SK-N-SH (cell line): Measurements from ENCODE around the gene C6orf89. TPM values are rescaled to one million over a fixed set of nuclear protein-coding genes. Genes with fewer than 3 reads are reported as not detected.

Experiments
- CTCF ChIA-PET: fragments of 300-600, 350-600 bp; formaldehyde crosslinking; extraction: SDS; loops from one replicate; lab custom pipeline; 2021; lab: Yijun Ruan, JAX
- POLR2A ChIA-PET: fragments of 350-600 bp; sonication (Branson Sonifier 250); formaldehyde crosslinking; extraction: SDS; loops from one replicate; lab custom pipeline; 2020; ENCODE audit warnings: antibody characterized with exemption, inconsistent platforms; lab: Yijun Ruan, JAX
- DNase-seq: peaks from one replicate; pipeline ENCODE4 v3.0.0; 2012
- H2AFZ ChIP-seq: fragments of 200-600 bp; sonication (generic); 2 replicates; pipeline ENCODE4 v1.8.1; 2016; ENCODE audit warnings: antibody characterized with exemption, mild to moderate bottlenecking, low read depth
- H3F3A ChIP-seq: fragments of 200-600 bp; sonication (generic); replicated peaks from 2 replicates; pipeline ENCODE3; 2016; ENCODE audit warnings: antibody characterized with exemption, mild to moderate bottlenecking; ENCODE audit not compliant: insufficient read depth
- H3K27ac ChIP-seq, 2 experiments: fragments of 200-500 bp in 1 of 2; fragments of 200-600 bp in 1 of 2; sonication (Bioruptor generic) in 1 of 2; sonication (generic), shearing (Covaris generic) in 1 of 2; 2 replicates each; pipeline versions ENCODE4 v1.5.1 to v1.6.1; 2014 to 2016; ENCODE audit warnings: low read depth in 2 of 2, inconsistent platforms in 1 of 2, low read length in 1 of 2, mild to moderate bottlenecking in 1 of 2, mixed read lengths in 1 of 2
- H3K27me3 ChIP-seq: fragments of 200-600 bp; sonication (generic), shearing (Covaris generic); 2 replicates; pipeline ENCODE4 v1.6.1; 2016; ENCODE audit warnings: mixed run types; ENCODE audit not compliant: insufficient read depth
- H3K36me3 ChIP-seq, 2 experiments: fragments of 200-500 bp in 1 of 2; fragments of 200-600 bp in 1 of 2; sonication (Bioruptor generic) in 1 of 2; sonication (generic) in 1 of 2; replicated peaks in 1 of 2; 2 replicates each; pipeline versions ENCODE3 to v1.5.1; 2014 to 2016; ENCODE audit warnings: low read length in 1 of 2, mild to moderate bottlenecking in 1 of 2; ENCODE audit not compliant: insufficient read depth in 2 of 2, control insufficient read depth in 1 of 2
- H3K4me1 ChIP-seq, 2 experiments: fragments of 200-500 bp in 1 of 2; fragments of 200-600 bp in 1 of 2; sonication (Bioruptor generic) in 1 of 2; sonication (generic), shearing (Covaris generic) in 1 of 2; 2 replicates each; pipeline versions ENCODE4 v1.5.1 to v1.6.1; 2014 to 2016; ENCODE audit warnings: low read depth in 1 of 2, low read length in 1 of 2, mixed run types in 1 of 2; ENCODE audit not compliant: insufficient read depth in 2 of 2, control insufficient read depth in 1 of 2
- H3K4me2 ChIP-seq: fragments of 200-600 bp; sonication (generic), shearing (Covaris generic); 2 replicates; pipeline ENCODE4 v1.6.1; 2017; ENCODE audit warnings: mixed run types
- H3K4me3 ChIP-seq, 2 experiments: fragments of 200-500 bp in 1 of 2; fragments of 200-600 bp in 1 of 2; sonication (Bioruptor generic) in 1 of 2; sonication (generic), shearing (Covaris generic) in 1 of 2; 2 replicates each; pipeline versions ENCODE4 v1.5.1 to v1.8.1; 2014 to 2016; ENCODE audit warnings: low read depth in 2 of 2, inconsistent platforms in 1 of 2, low read length in 1 of 2, mild to moderate bottlenecking in 1 of 2, mixed read lengths in 1 of 2, moderate library complexity in 1 of 2
- H3K79me2 ChIP-seq: fragments of 200-600 bp; sonication (generic); 2 replicates; pipeline ENCODE4 v1.8.1; 2017; ENCODE audit warnings: mild to moderate bottlenecking; ENCODE audit not compliant: insufficient read depth
- H3K9ac ChIP-seq: fragments of 200-600 bp; sonication (generic); 2 replicates; pipeline ENCODE4 v1.6.1; 2017; ENCODE audit warnings: mixed run types
- H3K9me2 ChIP-seq: fragments of 200-600 bp; sonication (generic); 2 replicates; pipeline ENCODE4 v1.6.1; 2017; ENCODE audit warnings: mixed run types
- H3K9me3 ChIP-seq: fragments of 200-600 bp; sonication (generic); 2 replicates; pipeline ENCODE4 v1.6.1; 2017; ENCODE audit warnings: mixed run types, mild to moderate bottlenecking, moderate library complexity
- H4K20me1 ChIP-seq: fragments of 200-600 bp; sonication (generic); 2 replicates; pipeline ENCODE4 v1.6.1; 2017; ENCODE audit warnings: mild to moderate bottlenecking, mixed run types; ENCODE audit not compliant: insufficient read depth
- CHD2 ChIP-seq: fragments of 150-350 bp; IDR thresholded peaks from 2 replicates; pipeline ENCODE4 v1.6.1; 2018; ENCODE audit warnings: low read length; ENCODE audit not compliant: partially characterized antibody
- CTCF ChIP-seq: fragments of 200-600 bp; sonication (generic); IDR thresholded peaks from 2 replicates; pipeline ENCODE4 v1.6.1; 2017; ENCODE audit warnings: antibody characterized with exemption, mild to moderate bottlenecking, moderate library complexity
- EP300 ChIP-seq, 2 experiments: IDR thresholded peaks; 2 replicates each; pipeline versions ENCODE4 v1.4.0 to v1.6.1; 2012; ENCODE audit warnings: borderline replicate concordance in 1 of 2, low read depth in 1 of 2, low read length in 1 of 2
- FOXJ3 ChIP-seq: sonication (generic); formaldehyde crosslinking; IDR thresholded peaks from 2 replicates; pipeline ENCODE4 v1.5.1; 2020; ENCODE audit warnings: mild to moderate bottlenecking, missing genetic modification reagents
- GABPA ChIP-seq: IDR thresholded peaks from 2 replicates; pipeline ENCODE4 v1.4.0; 2012; ENCODE audit warnings: low read depth, mild to moderate bottlenecking
- MEF2A ChIP-seq: IDR thresholded peaks from 2 replicates; pipeline ENCODE4 v1.4.0; 2012; ENCODE audit warnings: low read depth, borderline replicate concordance
- SIN3A ChIP-seq: IDR thresholded peaks from 2 replicates; pipeline ENCODE4 v1.6.1; 2012; ENCODE audit warnings: low read depth, mild to moderate bottlenecking, low read length, moderate library complexity, borderline replicate concordance
- TAF1 ChIP-seq: IDR thresholded peaks from 2 replicates; pipeline ENCODE4 v1.6.1; 2012; ENCODE audit warnings: low read depth, mild to moderate bottlenecking, low read length, moderate library complexity, borderline replicate concordance
- WGBS: methylation state at CpG from one replicate; pipeline ENCODE4 v1.1.6; 2017; ENCODE audit warnings: low lambda C conversion rate; 5-methylcytosine and 5-hydroxymethylcytosine counted together
- polyA plus RNA-seq, 3 experiments: library from polyadenylated mRNA; depleted of rRNA; stranded (reverse); fragments of >200 nt; gene quantifications; 2 replicates each; pipeline ENCODE4 v1.2.3, GENCODE V29; 2012

Gene C6orf89
- polyA plus RNA-seq, 1 of the 3 experiments (the other 2 are of a cell fraction): 20.4 TPM

- Histone ChIP-seq H3K27me3 (no peaks in the 10 kb centered on the region), H3K79me2 (peaks cover 32% of the 10 kb centered on the region), H3K27ac (no peak overlapping the region), H3K9me2 (no peaks in the 10 kb centered on the region), H4K20me1 (peaks cover 53% of the 10 kb centered on the region), H3K9ac (no peak overlapping the region), H3K4me2 (no peak overlapping the region), H3K36me3 (peaks cover 51 to 66% of the 10 kb centered on the region in 2 experiments), H3F3A (no peaks in the 10 kb centered on the region), H3K4me1 (peaks cover 3 to 4% of the 10 kb centered on the region in 2 experiments; a peak in 1 of 4 replicates), H2AFZ (no peak overlapping the region), H3K9me3 (no peaks in the 10 kb centered on the region), H3K4me3 (no peak overlapping the region)
- WGBS: 96% methylated on average over 6 of the region's 6 CpGs
- no peak for DNase-seq
- POLR2A ChIA-PET: no interaction called here
- no peak for TF ChIP-seq EP300 (IDR thresholded peaks at IDR 0.05; ENCODE audit: borderline replicate concordance in 1 of 2, low read depth in 1 of 2, low read length in 1 of 2)
- TF ChIP-seq GABPA: no peak
- no peak for TF ChIP-seq SIN3A
- TF ChIP-seq TAF1: no peak
- TF ChIP-seq CHD2: no peak
- CTCF ChIA-PET: interaction anchor here (1.8 to 7.7 kb wide), 3 partner anchors 42 to 211 kb away, joined by 5 to 46 read pairs (median 8); partner anchors contain the start of gene C6orf89
These were observed 91.2 kb downstream of the C6orf89 start for GRCh38 chr6:36976931-36977330.

GRCh38 chr6:36977470-36977941 is 91.8 kb downstream of the C6orf89 start:
- Histone ChIP-seq H3K4me3 (no peak overlapping the region; a peak in 1 of 4 replicates), H3K4me2 (no peak overlapping the region), H3K27me3 (no peaks in the 10 kb centered on the region), H3K36me3 (peaks cover 45 to 61% of the 10 kb centered on the region in 2 experiments), H3K9ac (no peak overlapping the region), H3F3A (no peaks in the 10 kb centered on the region), H4K20me1 (peaks cover 59% of the 10 kb centered on the region), H3K79me2 (peaks cover 38% of the 10 kb centered on the region), H3K9me3 (no peaks in the 10 kb centered on the region), H3K4me1 (peaks cover 3 to 4% of the 10 kb centered on the region in 2 experiments; a peak in 1 of 4 replicates), H3K9me2 (no peaks in the 10 kb centered on the region), H2AFZ (no peak overlapping the region), H3K27ac (no peak overlapping the region)
- CTCF ChIA-PET: interaction anchor here (0.8 to 7.7 kb wide), 5 partner anchors 13 to 233 kb away, joined by 4 to 46 read pairs (median 5); partner anchors contain the start of gene C6orf89
- DNase-seq: no peak
- WGBS: 86% methylated on average over 11 of the region's 16 CpGs
- POLR2A ChIA-PET: no interaction called here
- TF ChIP-seq MEF2A (no peak), CTCF (peak; percentile 41), FOXJ3 (CRISPR knock-in tag) (no peak)
- TF ChIP-seq, all 33 proteins: peak for 1

Other genes with a start within 250 kb of the C6orf89 start
- 747 and 824 TPM in 2 replicates for gene CDKN1A, start 207.2 kb upstream of the C6orf89 start, polyA plus RNA-seq (2012; rRNA removed)
- 0.10 and 0.12 TPM in 2 replicates for gene RAB44, start 188.1 kb upstream of the C6orf89 start, polyA plus RNA-seq (2012; rRNA removed)
- 0.30 and 0.47 TPM in 2 replicates for gene CPNE5, start 46.5 kb upstream of the C6orf89 start, polyA plus RNA-seq (2012; rRNA removed)
- 36.6 and 48.4 TPM in 2 replicates for gene PPIL1, start 11.1 kb upstream of the C6orf89 start, polyA plus RNA-seq (2012; rRNA removed)
- gene PI16, start 68.8 kb downstream of the C6orf89 start, polyA plus RNA-seq (2012; rRNA removed): 0.02 TPM in 1 of 2 replicates, not detected in the other
- 137 and 151 TPM in 2 replicates for gene MTCH1, start 100.2 kb downstream of the C6orf89 start, polyA plus RNA-seq (2012; rRNA removed)
- gene FGD2, start 119.7 kb downstream of the C6orf89 start, polyA plus RNA-seq (2012; rRNA removed): not detected in 2 replicates